ENCODE data around the gene SLC35F6.
"Not testable (repeated sequence)": the region's sequence is repeated elsewhere in the genome, so short reads cannot be mapped to it uniquely, and the experiment has no call there.

The SLC35F6 gene

GRCh38 chr2:26757873-26758789 lies 6.0 kb upstream of the SLC35F6 start:
- peak; percentile 98 for DNase-seq (ENCODE audit: low read depth)

- DNase-seq (ENCODE audit: low read depth): peak; percentile 44
Measured at GRCh38 chr2:26758790-26759321, 5.2 kb upstream of the SLC35F6 start.

- DNase-seq (ENCODE audit: low read depth): no peak
Measured at GRCh38 chr2:26759845-26760244, 4.2 kb upstream of the SLC35F6 start.

- DNase-seq (ENCODE audit: low read depth): not testable (repeated sequence)
Measured at GRCh38 chr2:26760991-26761390, 3.1 kb upstream of the SLC35F6 start.

GRCh38 chr2:26763019-26763418 lies 1.1 kb upstream of the SLC35F6 start:
- no peak for DNase-seq (ENCODE audit: low read depth)

GRCh38 chr2:26764906-26765305 lies 822 bp downstream of the SLC35F6 start:
- no peak for DNase-seq (ENCODE audit: low read depth)

- DNase-seq (ENCODE audit: low read depth): no peak
Measured at GRCh38 chr2:26765475-26766200, 1.6 kb downstream of the SLC35F6 start.

- no peak for DNase-seq (ENCODE audit: low read depth)
Measured at GRCh38 chr2:26767129-26767528, 3.0 kb downstream of the SLC35F6 start.

GRCh38 chr2:26767894-26768487 lies 3.9 kb downstream of the SLC35F6 start:
- DNase-seq (ENCODE audit: low read depth): no peak

GRCh38 chr2:26768759-26769088 lies 4.6 kb downstream of the SLC35F6 start:
- no peak for DNase-seq (ENCODE audit: low read depth)

GRCh38 chr2:26769089-26769761 lies 5.1 kb downstream of the SLC35F6 start:
- peak; percentile 62 for DNase-seq (ENCODE audit: low read depth)

GRCh38 chr2:26770986-26771586 lies 7.0 kb downstream of the SLC35F6 start:
- DNase-seq (ENCODE audit: low read depth): peak; percentile 76

GRCh38 chr2:26772064-26773001 lies 8.2 kb downstream of the SLC35F6 start:
- DNase-seq (ENCODE audit: low read depth): peak; percentile 54

- no peak for DNase-seq (ENCODE audit: low read depth)
Measured at GRCh38 chr2:26776195-26776800, 12.2 kb downstream of the SLC35F6 start.

GRCh38 chr2:26778098-26778497 lies 14.0 kb downstream of the SLC35F6 start:
- DNase-seq (ENCODE audit: low read depth): no peak

GRCh38 chr2:26778507-26778906 lies 14.4 kb downstream of the SLC35F6 start:
- DNase-seq (ENCODE audit: low read depth): no peak

- DNase-seq (ENCODE audit: low read depth): no peak
Measured at GRCh38 chr2:26780203-26780760, 16.2 kb downstream of the SLC35F6 start.

- DNase-seq (ENCODE audit: low read depth): no peak
Measured at GRCh38 chr2:26782876-26783704, 19.0 kb downstream of the SLC35F6 start.
